ENCODE results near the gene VMO1.

DNA sequence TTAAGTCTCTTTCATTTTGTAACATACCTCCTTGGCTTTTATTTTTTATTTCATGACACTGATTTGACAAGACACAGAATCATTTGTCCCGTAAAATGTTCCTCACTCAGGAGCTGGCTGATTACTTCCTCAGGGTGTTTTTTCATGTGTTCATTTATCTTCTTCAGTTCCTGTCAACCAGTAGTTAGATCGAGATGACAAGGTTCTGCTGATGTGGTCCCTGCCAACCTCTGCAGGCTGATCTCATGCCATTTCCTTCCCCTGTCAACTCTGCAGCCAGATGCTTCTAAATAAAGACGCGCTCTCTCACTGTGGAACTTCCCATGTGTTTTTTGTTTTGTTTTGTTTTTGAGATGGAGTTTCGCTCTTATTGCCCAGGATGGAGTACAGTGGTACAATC is 38.3 kb downstream of the VMO1 start:
- TF ChIP-seq EZH2 (IDR thresholded peaks at IDR 0.05; ENCODE audit: insufficient read depth, poor library complexity, severe bottlenecking) (no peak), EZH2phosphoT487 (IDR thresholded peaks at IDR 0.05; ENCODE audit: insufficient read depth, low read depth) (no peak)
